ENCODE measurements around the gene KDM5A.
"Not testable (repeated sequence)": the region's sequence is repeated elsewhere in the genome, so short reads cannot be mapped to it uniquely, and the experiment has no call there.

The KDM5A gene

DNA sequence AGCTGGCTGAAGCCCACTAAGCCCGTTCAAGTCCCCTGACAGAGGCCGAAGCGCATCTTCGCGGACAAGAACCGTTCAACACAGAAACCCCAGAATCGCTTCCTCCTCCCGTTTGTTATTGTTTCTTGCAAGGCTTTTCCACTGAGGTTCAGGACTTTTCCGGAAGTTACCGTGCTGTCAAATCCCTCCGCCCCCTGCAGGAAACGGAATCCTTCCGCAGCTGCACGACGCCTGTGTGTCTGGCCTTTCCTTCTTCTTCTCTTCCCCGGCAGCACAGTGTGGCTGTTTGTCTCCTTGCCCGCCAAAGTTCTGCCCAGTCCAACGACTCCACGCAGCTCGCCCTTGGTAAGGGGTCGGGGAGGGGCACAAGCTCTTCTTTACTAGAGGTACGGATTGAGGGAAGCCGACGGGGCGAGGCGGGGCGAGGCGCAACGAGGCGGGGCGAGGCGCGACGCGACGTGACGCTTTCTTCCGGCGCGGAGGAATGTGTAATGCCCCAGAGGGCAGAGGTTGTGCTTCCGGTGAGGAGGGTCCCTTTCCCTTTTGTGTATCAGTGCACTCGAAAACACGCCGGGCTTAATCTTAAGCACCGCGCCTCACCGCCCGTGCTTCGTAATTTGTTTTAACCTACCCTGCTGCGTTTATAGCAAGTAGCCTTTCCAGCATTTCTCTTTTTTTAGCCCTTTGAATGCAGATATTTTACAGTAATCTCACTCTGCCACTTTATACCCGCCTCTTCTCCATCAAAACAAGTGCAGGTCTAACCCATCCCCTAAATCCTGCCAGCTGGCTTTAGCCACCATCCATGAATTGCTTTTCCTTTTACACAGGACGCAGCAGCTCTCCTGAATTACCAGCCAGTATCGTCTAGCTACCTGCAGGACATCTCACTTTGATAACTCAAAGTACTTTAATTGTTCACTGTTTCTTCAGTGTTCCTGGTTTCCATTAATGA lies at the start of gene KDM5A:
KDM5A (minus strand) TSS at position 179 of the 955 bp plus-strand sequence. CDS start 229 bp downstream, outside the sequence.
- DNase-seq, result no peak

GRCh38 chr12:435737-436136 lies 46.6 kb upstream of the KDM5A start:
- not testable (repeated sequence) for DNase-seq

DNA sequence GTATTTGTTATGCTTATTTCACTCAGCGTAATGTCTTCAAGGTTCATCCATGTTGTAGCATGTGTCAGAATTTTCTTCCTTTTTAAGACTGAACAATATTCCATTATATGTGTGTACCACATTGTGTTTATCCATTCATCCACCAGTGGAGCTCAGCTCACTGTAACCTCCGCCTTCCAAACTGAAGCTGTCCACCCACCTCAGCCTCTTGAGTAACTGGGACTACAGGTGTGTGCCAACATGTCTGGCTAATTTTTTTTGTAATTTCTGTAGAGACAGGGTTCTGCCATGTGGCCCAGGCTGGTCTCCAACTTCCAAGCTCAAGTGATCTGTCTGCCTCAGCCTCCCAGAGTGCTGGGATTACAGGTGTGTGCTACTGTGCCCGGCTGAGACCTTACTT lies 33.4 kb upstream of the KDM5A start:
- no peak for DNase-seq

- DNase-seq, result no peak
These were observed 29.3 kb upstream of the KDM5A start for GRCh38 chr12:418432-418831.

DNA sequence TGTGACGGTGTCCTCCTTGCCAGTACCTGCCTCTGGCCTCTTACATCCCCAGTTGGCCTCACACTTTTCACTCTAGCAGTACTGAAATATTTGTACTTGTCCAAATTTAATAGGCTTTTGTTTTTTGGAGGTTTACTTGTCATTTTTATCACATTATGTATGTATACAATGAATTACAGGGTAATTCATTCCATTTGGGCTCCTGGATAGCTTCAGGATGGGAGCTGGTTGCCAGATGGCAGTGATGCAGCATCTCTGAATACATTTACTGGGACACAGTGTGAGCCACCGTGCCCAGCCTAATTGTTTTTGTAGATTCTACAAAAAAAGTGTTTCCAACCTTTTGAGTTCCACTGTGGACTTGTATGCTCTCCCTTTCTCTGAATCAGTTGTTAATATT lies 25.7 kb upstream of the KDM5A start:
- DNase-seq, result no peak

GRCh38 chr12:402029-402389 lies 12.9 kb upstream of the KDM5A start:
- DNase-seq, result no peak

DNA sequence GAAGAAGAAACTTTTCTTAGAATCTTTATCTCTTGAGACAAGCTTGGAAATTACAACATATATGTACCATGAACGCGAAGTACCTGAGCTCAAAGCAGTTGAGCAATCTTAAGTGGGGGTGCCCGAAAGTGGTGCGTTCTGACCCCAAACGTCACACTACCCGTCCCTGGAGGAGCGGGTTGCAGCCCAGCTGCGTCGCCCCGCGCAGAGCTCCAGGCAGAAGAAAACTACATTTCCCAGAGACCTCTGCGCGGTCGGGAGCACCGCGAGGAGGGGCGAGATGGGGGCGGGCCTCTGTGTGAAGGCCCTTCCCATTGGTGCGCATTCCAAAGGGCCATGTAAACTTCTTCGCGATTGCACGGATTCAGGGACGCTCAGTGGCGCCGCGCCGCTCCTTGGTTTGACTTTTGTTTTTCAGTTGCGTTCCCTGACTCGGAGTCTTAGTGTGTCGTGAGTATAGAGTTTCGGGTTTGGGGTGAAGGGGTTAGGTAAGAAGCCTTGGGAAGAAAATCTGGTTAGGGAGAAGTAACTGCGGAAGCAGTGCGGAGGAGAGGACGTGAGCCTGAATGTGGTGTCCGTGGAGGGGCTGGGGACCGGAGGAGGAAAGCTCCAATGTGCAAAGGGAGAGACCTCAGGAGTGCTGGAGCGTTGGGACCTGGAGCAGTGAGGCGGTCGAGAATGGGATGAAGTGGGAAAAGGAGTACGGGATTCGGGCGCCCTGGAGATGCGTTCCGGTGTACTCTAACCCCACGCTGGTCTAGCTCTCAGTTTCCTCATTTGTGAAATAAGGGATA lies 12.3 kb upstream of the KDM5A start, which contains the start of gene CCDC77:
CCDC77 (plus strand) TSS at position 410 of the 794 bp plus-strand sequence. CDS start 7,740 bp downstream, outside the sequence.
- DNase-seq, result no peak

DNA sequence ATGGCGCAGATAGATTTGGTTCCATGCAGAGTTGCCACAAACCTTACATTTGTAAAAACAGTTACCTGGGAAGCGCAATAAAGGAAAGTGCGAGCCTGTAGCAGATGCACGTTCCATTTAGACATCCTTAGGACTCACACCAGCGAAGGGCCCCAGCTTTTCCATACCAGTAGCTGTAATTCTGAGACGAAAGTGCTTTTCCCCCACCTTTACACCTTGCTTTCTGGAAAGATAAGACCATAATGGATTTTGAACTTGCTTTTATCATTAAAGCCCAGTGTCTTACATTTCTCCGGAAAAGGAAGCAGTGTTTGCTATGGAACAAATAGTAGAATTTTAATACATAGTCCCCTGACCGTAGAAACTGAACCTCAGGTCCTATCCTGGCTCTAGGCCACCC lies 11.7 kb upstream of the KDM5A start:
- DNase-seq, result no peak

- DNase-seq, result no peak
These were observed 479 bp downstream of the KDM5A start for GRCh38 chr12:388541-389141.

- no peak for DNase-seq
These were observed 1.1 kb downstream of the KDM5A start for GRCh38 chr12:388012-388411.

GRCh38 chr12:386651-387050 lies 2.5 kb downstream of the KDM5A start:
- no peak for DNase-seq

DNA sequence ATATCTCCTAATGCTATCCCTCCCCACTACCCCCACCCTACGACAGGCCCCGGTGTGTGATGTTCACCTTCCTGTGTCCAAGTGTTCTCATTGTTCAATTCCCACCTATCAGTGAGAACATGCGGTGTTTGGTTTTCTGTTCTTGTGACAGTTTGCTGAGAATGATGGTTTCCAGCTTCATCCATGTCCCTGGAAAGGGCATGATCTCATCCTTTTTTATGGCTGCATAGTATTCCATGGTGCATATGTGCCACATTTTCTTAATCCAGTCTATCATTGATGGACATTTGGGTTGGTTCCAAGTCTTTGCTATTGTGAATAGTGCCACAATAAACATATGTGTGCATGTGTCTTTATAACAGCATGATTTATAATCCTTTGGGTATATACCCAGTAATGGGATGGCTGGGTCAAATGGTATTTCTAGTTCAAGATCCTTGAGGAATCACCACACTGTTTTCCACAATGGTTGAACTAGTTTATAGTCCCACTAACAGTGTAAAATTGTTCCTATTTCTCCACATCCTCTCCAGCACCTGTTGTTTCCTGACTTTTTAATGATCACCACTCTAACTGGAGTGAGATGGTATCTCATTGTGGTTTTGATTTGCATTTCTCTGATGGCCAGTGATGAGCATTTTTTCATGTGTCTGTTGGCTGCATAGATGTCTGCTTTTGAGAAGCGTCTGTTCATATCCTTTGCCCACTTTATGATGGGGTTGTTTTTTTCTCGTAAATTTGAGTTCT lies 18.2 kb downstream of the KDM5A start:
- DNase-seq, result not testable (repeated sequence)

- no peak for DNase-seq
These were observed 21.1 kb downstream of the KDM5A start for GRCh38 chr12:367972-368371.

GRCh38 chr12:366820-367219 lies 22.3 kb downstream of the KDM5A start:
- no peak for DNase-seq

DNA sequence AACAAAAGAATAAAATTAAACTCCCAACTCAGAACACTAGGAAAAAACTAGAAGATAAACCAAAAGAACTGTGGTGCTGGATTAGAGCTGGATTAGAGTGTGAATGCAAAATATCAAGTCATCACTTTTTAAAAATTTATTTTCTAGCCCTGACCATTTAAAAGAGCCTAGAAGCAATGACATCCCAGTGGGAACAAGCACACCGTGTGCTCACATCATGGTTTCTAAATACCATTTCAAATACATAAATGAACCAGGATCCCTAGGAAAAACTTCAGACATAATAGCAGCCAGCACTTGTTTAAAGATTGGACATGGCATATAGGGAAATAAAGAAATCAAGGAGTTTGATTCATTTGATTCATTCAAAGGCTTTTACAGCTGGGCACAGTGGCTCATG lies 30.0 kb downstream of the KDM5A start:
- no peak for DNase-seq

- no peak for DNase-seq
These were observed 32.7 kb downstream of the KDM5A start for GRCh38 chr12:356276-356988.

DNA sequence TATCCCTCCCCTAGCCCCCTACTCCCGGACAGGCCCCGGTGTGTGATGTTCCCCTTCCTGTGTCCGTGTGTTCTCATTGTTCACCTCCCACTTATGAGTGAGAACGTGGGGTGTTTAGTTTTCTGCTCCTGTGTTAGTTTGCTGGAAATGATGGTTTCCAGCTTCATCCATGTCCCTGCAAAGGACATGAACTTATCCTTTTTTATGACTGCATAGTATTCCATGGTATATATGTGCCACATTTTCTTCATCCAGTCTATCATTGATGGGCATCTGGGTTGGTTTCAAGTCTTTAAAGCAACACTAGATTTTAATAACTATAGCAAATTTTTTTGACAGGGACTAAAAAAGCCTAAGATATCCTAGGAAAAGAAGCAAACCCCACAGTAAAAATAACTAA lies 37.9 kb downstream of the KDM5A start:
- not testable (repeated sequence) for DNase-seq

DNA sequence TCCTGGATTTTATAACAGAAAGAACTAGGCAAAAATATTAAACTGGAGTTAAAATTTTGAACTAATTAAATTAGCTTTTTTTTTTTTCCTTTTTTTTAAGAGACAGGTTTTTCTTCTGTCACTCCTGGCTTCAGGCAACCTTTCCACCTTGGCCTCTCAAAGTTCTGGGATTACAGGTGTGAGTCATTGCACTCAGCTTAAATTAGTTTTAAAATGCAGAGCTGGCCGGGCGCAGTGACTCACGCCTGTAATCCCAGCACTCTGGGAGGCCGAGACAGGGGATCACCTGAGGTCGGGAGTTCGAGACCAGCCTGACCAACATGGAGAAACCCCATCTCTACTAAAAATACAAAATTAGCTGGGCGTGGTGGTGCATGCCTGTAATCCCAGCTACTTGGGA lies 39.5 kb downstream of the KDM5A start:
- DNase-seq, result not testable (repeated sequence)

DNA sequence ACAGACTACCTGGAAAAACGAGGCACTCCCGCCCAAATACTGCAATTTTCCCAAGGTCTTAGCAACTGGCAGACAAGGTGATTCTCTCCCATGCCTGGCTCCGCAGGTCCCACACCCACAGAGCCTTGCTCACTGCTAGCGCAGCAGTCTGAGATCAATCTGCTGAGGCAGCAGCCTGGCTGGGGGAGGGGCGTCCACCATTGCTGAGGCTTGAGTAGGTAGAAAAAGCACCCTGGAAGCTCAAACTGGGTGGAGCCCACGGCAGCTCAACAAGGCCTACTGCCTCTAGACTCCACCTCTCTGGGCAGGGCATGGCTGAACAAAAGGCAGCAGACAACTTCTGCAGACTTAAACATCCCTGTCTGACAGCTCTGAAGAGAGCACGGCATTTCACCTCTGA lies 46.1 kb downstream of the KDM5A start:
- not testable (repeated sequence) for DNase-seq

DNA sequence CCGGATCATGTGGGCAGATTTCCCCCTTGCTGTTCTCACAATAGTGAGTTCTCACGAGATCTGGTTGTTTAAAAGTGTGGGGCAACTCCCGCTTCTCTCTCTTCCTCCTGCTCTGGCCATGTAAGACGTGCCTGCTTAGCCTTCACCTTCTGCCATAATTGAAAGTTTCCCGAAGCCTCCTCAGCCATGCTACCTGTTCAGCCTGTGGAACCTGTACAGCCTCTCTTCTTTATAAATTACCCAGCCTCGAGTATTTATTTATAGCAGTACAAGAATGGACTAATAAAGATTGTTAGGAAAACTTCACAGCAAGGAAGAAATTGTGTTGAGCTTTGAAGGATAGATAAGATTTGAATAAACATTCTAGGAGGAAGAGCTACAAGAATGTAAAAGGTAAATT lies 52.1 kb downstream of the KDM5A start:
- no peak for DNase-seq

DNA sequence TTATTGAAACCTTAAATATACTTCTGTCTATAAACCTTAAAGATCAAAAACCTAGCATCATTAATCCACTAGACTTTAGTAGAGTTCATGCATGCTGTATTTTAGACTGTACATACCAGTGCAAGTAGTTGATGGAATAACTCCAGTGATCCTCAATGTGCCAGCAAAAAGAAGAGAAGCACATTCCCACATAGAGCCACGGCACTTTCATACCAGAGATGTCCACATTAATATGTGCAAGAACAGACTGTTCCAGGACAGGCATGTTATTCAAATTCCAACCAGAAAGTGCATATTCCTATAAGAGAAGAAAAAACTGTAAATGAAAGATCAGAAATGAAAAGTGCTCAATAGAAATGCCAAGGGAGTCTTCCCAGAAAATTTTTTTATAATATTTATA lies 55.0 kb downstream of the KDM5A start:
- DNase-seq, result no peak

Data from NCI-H187 (cell line).